Central memory CD8-positive, alpha-beta T cell (primary cell): ENCODE results near the gene GREM2.

Experiments used
- ATAC-seq: fragments of 150-1000 bp; cut with Tn5 transposase; replicated peaks from 2 replicates; pipeline ENCODE4 v1.10.0; 2022; ENCODE audit warnings: mild to moderate bottlenecking, moderate FRiP score, moderate number of reproducible peaks; ENCODE audit not compliant: poor library complexity, severe bottlenecking; ENCODE audit errors: extremely low read depth
- DNase-seq, 2 donors: peaks; one replicate each; pipeline ENCODE4 v3.0.0; 2021; ENCODE audit warnings: low spot score in 2 of 2
- H3K27ac Mint-ChIP-seq: one replicate; pipeline ENCODE4 v1.8.0; 2022; ENCODE audit warnings: low read depth, mild to moderate bottlenecking, moderate library complexity, mixed read lengths
- H3K27me3 Mint-ChIP-seq: one replicate; pipeline ENCODE4 v1.8.0; 2022; ENCODE audit warnings: mixed read lengths
- H3K36me3 Mint-ChIP-seq: one replicate; pipeline ENCODE4 v1.8.0; 2022; ENCODE audit warnings: mild to moderate bottlenecking, moderate library complexity, mixed read lengths; ENCODE audit not compliant: insufficient read depth
- H3K4me1 Mint-ChIP-seq: one replicate; pipeline ENCODE4 v1.8.0; 2022; ENCODE audit warnings: mixed read lengths
- H3K4me3 Mint-ChIP-seq: one replicate; pipeline ENCODE4 v1.8.0; 2022; ENCODE audit warnings: mild to moderate bottlenecking, moderate library complexity, mixed read lengths
- H3K9me3 Mint-ChIP-seq: one replicate; pipeline ENCODE4 v1.8.0; 2022; ENCODE audit warnings: mixed read lengths

Gene GREM2

DNA sequence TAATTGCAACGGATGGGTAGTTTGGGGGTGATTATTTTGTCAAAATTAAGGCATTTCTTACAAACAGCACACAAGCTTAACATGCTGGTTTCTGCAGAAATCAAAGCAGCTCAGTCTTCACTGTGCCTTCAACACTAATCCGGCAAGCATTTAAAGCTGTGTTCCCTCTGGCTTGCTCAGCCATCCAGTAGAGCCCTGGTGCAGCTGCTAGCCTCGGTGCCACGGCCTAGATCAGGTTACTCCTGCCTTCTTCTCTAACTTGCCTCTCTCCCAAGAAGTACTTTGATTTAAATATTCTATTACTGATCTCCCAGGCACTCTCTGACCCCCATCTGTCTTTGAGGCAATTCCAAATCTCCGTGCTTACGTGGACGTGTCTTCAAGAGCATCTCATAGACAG, 85.6 kb downstream of the GREM2 start:
- Mint-ChIP-seq H3K27me3 (no peaks in the 10 kb centered on the region), H3K36me3 (no peaks in the 10 kb centered on the region), H3K9me3 (peaks cover 6% of the 10 kb centered on the region), H3K27ac (no peak overlapping the region), H3K4me3 (no peak overlapping the region), H3K4me1 (no peaks in the 10 kb centered on the region)
- DNase-seq: no peak
- no peak for ATAC-seq

DNA sequence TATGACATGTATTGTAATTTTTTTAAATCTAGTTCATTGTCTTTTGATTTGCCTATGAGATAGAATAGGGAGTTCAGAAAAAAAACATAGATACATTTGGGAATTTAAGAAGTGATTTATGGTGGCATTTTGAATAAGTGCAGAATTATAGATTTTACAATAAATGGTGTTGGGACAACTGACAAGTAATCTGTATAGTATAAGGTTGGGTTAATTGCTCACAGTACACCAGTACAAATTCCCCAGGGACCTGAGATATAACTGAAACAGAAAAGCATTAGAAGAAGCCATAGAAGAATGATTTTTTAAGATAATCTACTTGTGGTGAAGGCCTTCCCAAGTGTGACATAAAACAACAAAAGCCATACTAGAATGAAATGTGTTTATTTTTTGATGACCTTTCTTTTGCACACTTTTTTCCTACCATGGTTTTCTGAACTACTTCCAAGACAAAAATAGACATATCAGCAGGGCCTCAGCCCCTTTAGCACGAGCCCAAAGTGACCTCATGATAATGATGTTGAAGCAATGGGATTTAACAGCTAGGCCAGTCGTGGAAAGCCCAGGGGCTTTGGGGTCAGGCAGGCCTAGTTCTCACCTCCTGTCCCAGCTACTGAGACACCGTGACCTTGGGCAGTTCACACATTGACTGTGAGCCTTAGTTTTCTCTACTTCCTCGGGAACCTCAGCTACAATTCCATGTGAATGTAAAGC, 87.4 kb downstream of the GREM2 start:
- no peak for DNase-seq
- Mint-ChIP-seq H3K9me3 (peaks cover 6% of the 10 kb centered on the region), H3K4me3 (no peak overlapping the region), H3K36me3 (no peaks in the 10 kb centered on the region), H3K27me3 (no peaks in the 10 kb centered on the region), H3K27ac (no peak overlapping the region), H3K4me1 (no peaks in the 10 kb centered on the region)
- no peak for ATAC-seq

DNA sequence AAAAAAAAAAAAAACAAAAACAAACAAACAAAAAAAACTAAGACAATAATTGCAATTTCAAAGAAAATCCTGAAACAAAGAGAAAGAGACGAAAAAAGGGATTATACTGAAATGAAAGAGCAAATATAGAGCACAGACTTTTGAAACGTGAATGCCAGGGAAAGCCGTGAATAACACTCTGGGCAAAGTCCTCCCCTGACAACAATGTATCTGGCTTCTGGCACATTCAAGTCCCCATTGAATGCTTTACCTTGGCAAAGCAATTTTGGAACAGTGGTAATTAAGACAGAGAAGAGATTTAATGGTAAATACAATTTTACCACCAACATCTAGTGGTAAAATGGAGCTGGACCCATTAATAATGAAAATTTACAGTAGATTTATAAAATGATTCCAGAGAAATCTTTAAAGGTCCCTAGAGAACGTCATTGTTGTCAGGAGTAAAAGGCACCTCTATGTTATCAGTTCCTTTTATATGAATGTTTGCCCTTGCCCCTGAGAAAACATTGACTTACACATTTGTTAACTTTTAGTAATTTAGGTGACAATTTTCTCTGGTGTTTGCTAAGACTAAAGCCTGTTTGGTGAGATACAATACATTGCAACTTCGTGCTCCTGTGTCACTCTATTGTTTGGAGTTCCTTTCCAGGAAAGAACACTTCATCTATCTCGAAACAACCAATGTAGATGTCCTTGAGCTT, 89.7 kb downstream of the GREM2 start:
- H3K27ac Mint-ChIP-seq: no peak overlapping the region
- no peaks in the 10 kb centered on the region for H3K36me3 Mint-ChIP-seq
- no peaks in the 10 kb centered on the region for H3K4me1 Mint-ChIP-seq
- no peak for DNase-seq
- peaks cover 6% of the 10 kb centered on the region for H3K9me3 Mint-ChIP-seq
- ATAC-seq: no peak
- no peaks in the 10 kb centered on the region for H3K27me3 Mint-ChIP-seq
- H3K4me3 Mint-ChIP-seq: no peak overlapping the region

DNA sequence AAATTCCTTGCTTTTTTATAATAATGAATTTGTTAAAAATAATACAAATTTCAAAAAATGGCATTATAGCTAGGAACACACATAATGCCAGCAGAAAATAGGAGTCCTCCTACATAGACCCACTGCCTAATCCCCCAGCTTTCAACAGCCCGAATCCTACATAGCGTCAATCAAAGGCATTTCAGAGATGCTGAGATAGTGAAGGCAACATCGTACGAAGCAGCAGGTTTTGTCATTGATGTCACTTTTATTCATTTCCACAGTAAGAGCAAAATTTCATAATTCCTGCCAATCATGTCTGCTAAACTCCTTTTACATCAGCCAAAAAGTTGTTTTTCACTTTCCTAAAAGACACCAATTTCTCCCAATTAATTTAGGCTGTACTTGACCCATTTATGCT, 94.1 kb downstream of the GREM2 start:
- Mint-ChIP-seq H3K4me1 (no peaks in the 10 kb centered on the region), H3K9me3 (peaks cover 3% of the 10 kb centered on the region), H3K4me3 (no peak overlapping the region), H3K27me3 (no peaks in the 10 kb centered on the region), H3K36me3 (no peaks in the 10 kb centered on the region), H3K27ac (no peak overlapping the region)
- ATAC-seq (no peak), DNase-seq (no peak)

DNA sequence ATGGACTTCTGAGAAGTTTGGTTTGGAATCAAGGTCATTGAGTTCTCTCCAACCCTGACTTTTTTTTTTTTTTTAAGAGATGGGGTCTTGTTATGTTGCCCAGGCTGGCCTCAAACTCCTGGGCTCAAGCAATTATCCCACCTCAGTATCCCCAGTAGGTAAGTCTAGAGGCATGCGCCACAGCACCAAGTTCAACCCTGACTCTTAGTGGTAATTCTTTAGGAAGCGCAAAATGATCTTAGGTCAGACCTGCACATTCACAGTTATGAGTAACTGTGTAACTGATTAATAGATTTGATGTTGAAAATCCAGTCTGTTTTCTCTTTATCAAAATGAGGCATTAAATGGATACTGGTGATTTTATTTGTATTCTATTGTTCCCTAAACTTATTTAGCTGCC, 95.9 kb downstream of the GREM2 start:
- no peak for ATAC-seq
- peaks cover 5% of the 10 kb centered on the region for H3K9me3 Mint-ChIP-seq
- DNase-seq: no peak
- no peaks in the 10 kb centered on the region for H3K4me1 Mint-ChIP-seq
- H3K27me3 Mint-ChIP-seq: no peaks in the 10 kb centered on the region
- H3K36me3 Mint-ChIP-seq: no peaks in the 10 kb centered on the region
- no peak overlapping the region for H3K27ac Mint-ChIP-seq
- no peak overlapping the region for H3K4me3 Mint-ChIP-seq

DNA sequence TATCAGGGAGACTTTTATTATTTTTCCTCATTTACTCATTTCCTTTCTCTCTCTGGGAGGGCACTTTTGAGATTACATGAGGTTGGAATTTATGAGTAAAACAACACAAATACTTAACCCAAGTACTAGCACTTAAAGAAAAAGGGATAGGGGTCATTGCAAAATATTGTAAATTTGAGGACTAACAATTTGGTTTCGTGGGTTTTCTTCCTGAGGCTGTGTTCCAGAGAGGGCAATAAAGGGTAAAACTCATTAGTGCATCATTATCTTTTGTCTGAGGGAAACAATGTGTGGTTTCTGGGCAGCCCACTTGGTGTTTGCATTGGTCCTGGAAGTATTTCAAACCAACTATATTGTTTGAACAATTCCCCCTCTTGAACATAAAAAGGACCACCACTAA, 96.5 kb downstream of the GREM2 start:
- Mint-ChIP-seq H3K27me3 (no peaks in the 10 kb centered on the region), H3K4me1 (no peaks in the 10 kb centered on the region), H3K4me3 (no peak overlapping the region), H3K27ac (no peak overlapping the region), H3K9me3 (peaks cover 5% of the 10 kb centered on the region), H3K36me3 (no peaks in the 10 kb centered on the region)
- DNase-seq: no peak
- ATAC-seq: no peak

DNA sequence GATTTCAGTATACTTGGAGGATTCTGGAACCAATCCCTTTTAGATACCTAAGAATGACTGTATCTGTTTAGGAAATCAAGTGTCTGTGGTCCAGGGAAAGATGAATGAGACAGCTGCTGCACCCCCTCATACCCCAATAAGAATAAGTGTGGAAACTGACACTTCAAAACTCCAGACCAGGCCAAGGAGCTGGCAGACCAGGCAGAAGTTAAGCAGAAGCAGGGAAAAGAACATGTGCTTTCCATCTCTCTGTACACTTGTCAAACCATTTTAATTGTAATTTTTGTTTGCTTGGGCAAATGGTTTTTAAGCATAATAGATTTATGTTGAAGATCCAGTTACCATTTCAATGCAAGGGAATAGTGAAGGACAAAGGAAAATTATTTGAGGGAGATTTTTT, 100.2 kb downstream of the GREM2 start:
- Mint-ChIP-seq H3K36me3 (no peaks in the 10 kb centered on the region), H3K27me3 (no peaks in the 10 kb centered on the region), H3K27ac (no peak overlapping the region), H3K4me3 (no peak overlapping the region), H3K4me1 (no peaks in the 10 kb centered on the region), H3K9me3 (peaks cover 21% of the 10 kb centered on the region)
- no peak for DNase-seq
- no peak for ATAC-seq

DNA sequence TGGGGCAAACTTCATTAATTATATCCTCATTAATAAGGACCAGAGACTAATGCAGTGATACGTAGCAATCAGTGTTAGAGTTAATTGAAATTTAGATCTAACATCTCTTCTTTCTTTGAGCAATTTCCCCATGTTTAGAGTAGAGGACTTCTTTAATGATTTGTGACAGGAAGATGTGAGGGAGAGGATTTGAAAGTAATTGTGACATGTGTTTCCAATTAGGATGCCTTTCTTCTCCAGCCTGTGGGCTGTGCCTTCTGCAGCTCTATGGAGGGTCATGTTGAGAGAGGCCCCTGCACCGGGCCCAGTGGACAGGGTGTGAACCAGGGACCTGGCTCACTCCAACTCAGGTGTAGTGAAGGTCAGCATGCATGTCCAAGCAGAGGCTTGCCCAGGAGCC, 103.0 kb downstream of the GREM2 start:
- Mint-ChIP-seq H3K9me3 (peaks cover 21% of the 10 kb centered on the region), H3K4me1 (no peaks in the 10 kb centered on the region), H3K27ac (no peak overlapping the region), H3K4me3 (no peak overlapping the region), H3K27me3 (no peaks in the 10 kb centered on the region), H3K36me3 (no peaks in the 10 kb centered on the region)
- DNase-seq: no peak
- ATAC-seq: no peak

DNA sequence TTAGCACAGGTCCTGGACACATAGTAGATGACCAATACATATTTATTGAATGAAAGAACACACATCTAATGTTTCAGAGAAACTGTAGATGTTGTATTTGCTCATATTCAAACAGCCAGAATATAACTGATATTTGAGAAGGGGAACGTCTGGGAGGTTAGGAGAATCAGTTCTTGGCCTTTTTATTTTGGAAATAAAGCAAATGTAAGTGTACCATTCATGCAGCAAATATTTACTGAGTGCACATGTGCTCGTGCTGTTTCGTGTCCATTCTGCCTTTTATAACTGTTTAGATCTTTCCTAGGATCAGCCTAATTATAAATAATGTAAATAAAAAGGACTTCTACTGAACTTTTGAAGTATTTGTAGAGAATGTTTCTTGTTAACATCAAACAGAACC, 103.8 kb downstream of the GREM2 start:
- no peak overlapping the region for H3K27ac Mint-ChIP-seq
- H3K27me3 Mint-ChIP-seq: no peaks in the 10 kb centered on the region
- ATAC-seq (no peak), DNase-seq (no peak)
- peaks cover 20% of the 10 kb centered on the region for H3K9me3 Mint-ChIP-seq
- H3K36me3 Mint-ChIP-seq: no peaks in the 10 kb centered on the region
- H3K4me3 Mint-ChIP-seq: no peak overlapping the region
- H3K4me1 Mint-ChIP-seq: no peaks in the 10 kb centered on the region

DNA sequence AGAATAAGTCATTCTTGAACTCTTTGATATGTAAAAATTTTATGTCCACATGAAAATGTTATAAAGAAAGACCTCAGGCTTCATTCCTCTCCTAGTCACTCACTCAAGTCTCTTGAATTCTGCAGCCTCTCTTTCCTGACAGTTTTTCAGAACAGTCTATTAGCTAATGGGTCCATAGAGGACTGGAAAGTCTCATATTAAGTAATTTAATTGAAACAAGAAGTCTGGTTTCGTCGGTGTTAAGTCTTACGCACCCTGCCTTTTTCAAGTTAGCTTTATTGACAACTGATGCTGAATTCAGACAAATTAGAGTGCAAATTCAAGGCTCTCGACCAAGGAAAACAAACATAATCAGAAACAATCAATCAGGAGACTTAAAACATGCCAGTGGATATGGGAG, 105.8 kb downstream of the GREM2 start:
- H3K4me3 Mint-ChIP-seq: no peak overlapping the region
- no peak overlapping the region for H3K27ac Mint-ChIP-seq
- no peaks in the 10 kb centered on the region for H3K27me3 Mint-ChIP-seq
- no peak for ATAC-seq
- DNase-seq: no peak
- H3K9me3 Mint-ChIP-seq: peaks cover 15% of the 10 kb centered on the region
- no peaks in the 10 kb centered on the region for H3K4me1 Mint-ChIP-seq
- H3K36me3 Mint-ChIP-seq: no peaks in the 10 kb centered on the region

DNA sequence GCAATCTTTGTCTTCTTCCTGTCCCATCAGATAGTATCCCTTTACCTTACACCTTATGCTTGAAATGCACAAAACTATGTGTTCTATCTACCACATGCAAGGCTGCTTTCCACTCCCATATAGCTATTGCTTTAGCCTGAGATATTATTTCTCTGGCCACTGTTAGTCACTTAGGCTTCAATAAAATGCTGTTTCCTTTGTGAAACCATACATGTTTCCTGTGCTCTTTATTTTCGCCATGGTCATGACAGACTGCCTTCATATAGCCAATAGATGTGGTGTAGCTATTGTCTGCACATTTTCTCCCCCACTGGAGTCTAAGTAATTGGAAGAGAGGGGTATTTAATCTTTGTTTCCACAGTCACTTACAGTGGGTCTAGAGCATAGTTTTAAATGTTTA, 108.4 kb downstream of the GREM2 start:
- ATAC-seq (no peak), DNase-seq (no peak)
- Mint-ChIP-seq H3K4me1 (no peaks in the 10 kb centered on the region), H3K4me3 (no peak overlapping the region), H3K36me3 (no peaks in the 10 kb centered on the region), H3K27me3 (no peaks in the 10 kb centered on the region), H3K9me3 (peaks cover 6% of the 10 kb centered on the region), H3K27ac (no peak overlapping the region)

DNA sequence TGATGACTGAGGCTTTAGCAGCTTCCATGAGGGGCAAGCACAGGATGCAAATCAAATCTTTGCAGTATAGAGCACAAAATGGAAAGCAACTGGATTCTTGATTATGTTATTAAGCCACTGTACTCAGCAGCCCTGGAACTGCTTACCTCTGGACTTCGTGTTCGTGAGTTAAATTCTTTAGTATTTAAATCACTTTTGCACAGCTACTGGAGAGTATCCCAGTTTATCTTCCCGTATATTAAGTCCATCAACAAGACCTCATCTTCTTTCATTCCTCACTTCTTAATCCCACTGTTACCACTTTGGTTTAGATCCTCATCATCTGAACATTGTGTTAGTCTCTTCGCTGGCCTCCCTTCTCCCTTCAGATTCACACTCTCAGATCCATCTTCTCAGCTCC, 108.9 kb downstream of the GREM2 start:
- Mint-ChIP-seq H3K27ac (no peak overlapping the region), H3K4me1 (no peaks in the 10 kb centered on the region), H3K4me3 (no peak overlapping the region), H3K9me3 (peaks cover 6% of the 10 kb centered on the region), H3K36me3 (no peaks in the 10 kb centered on the region), H3K27me3 (no peaks in the 10 kb centered on the region)
- ATAC-seq (no peak), DNase-seq (no peak)

DNA sequence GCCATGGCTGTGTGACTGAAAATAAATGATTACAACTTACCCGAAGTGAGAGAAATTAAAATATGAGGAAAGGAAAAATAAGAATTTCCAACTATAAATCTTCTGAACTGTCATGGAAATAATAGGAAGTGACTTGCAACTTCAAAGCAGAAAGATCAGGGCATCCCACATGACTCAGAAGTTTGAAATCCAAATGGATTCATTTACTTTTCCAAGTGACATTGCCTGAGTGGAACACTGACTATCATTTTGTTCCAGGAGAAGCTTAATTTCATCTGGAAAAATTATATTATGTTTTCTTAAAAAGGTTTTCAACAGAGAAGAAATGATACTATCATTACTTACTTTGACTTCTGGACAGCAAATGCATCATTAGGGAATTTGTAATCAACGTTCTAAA, 110.8 kb downstream of the GREM2 start:
- no peaks in the 10 kb centered on the region for H3K27me3 Mint-ChIP-seq
- peaks cover 4% of the 10 kb centered on the region for H3K9me3 Mint-ChIP-seq
- no peaks in the 10 kb centered on the region for H3K36me3 Mint-ChIP-seq
- H3K4me1 Mint-ChIP-seq: no peaks in the 10 kb centered on the region
- no peak for DNase-seq
- no peak overlapping the region for H3K27ac Mint-ChIP-seq
- H3K4me3 Mint-ChIP-seq: no peak overlapping the region
- no peak for ATAC-seq
